Liver (tissue), 3 donors: ENCODE data around the gene LIPC.

Experiments
- ATF3 ChIP-seq: IDR thresholded peaks from 2 replicates; pipeline ENCODE4 v1.6.1; 2016; ENCODE audit warnings: antibody characterized with exemption
- CTCF ChIP-seq: fragments of 150-350 bp; IDR thresholded peaks from 2 replicates; pipeline ENCODE4 v1.5.1; 2017; ENCODE audit warnings: improper control_type of control experiment, low read depth, low read length; ENCODE audit not compliant: missing input control
- FOXA1 ChIP-seq: IDR thresholded peaks from 2 replicates; pipeline ENCODE4 v1.6.1; 2016; ENCODE audit warnings: antibody characterized with exemption
- GABPA ChIP-seq, 2 donors: IDR thresholded peaks in 1 of 2; conservative IDR thresholded peaks in 1 of 2; 2 replicates each; pipeline ENCODE4 v1.6.1; 2016; ENCODE audit warnings: antibody characterized with exemption in 2 of 2, mild to moderate bottlenecking in 1 of 2, moderate library complexity in 1 of 2
- HNF4G ChIP-seq: IDR thresholded peaks from 2 replicates; pipeline ENCODE4 v1.6.1; 2016; ENCODE audit warnings: antibody characterized with exemption
- MAX ChIP-seq: IDR thresholded peaks from 2 replicates; pipeline ENCODE4 v1.6.1; 2016; ENCODE audit warnings: antibody characterized with exemption
- RAD21 ChIP-seq, 2 donors: IDR thresholded peaks; 2 replicates each; pipeline ENCODE4 v1.6.1; 2016; ENCODE audit warnings: antibody characterized with exemption in 2 of 2, mild to moderate bottlenecking in 2 of 2
- RXRA ChIP-seq, 2 donors: IDR thresholded peaks; 2 replicates each; pipeline ENCODE4 v1.6.1; 2017 to 2018; ENCODE audit warnings: antibody characterized with exemption in 2 of 2, mild to moderate bottlenecking in 1 of 2
- SP1 ChIP-seq: IDR thresholded peaks from 2 replicates; pipeline ENCODE4 v1.6.1; 2018; ENCODE audit warnings: antibody characterized with exemption, mild to moderate bottlenecking
- TAF1 ChIP-seq: conservative IDR thresholded peaks from 2 replicates; pipeline ENCODE4 v1.6.1; 2016; ENCODE audit warnings: antibody characterized with exemption, mild to moderate bottlenecking
- TF ChIP-seq, protein P1 (sequence below): IDR thresholded peaks from 2 replicates; pipeline ENCODE4 v1.6.1; 2016; ENCODE audit warnings: antibody characterized with exemption, mild to moderate bottlenecking
- TF ChIP-seq, protein P2 (sequence below): IDR thresholded peaks from 2 replicates; pipeline ENCODE4 v1.6.1; 2016; ENCODE audit warnings: antibody characterized with exemption
- donor health status: healthy.
- donor health status: healthy.

DNA sequence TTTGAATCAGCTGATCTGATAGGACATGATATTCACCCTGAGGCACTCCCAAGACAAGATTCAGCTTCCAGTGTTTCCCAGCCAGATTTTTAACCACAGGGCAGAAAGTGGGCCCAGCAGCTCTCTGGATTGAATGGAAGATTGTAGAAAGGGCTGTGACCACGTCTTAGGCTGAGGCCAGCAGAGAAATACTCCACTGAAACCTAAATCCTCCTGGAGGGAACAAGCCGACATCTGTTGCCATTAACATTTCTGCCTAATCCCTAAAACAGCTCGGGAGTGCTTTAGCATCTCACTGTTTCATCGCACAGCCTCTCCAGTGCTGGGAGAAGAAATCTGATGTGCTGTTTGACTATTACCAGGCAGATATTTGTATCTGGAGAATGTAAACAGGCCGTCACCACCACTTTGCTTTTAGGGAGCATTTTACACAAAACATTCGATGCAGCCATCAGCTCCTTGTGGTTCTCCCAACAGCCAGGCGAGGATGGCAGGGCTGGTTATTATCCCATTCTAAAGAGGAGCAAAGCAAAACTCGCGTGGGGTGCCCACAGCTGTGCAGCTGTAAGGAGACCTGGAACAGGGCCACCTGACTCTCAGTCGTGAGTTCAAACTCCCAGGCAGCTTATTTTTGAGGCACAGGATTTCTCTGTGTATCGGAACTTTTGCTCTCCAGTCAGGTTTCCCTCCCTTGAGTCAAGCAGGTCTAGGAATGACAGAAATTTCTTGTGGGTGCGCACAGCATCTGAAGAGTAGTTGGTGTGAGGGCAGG is 117.4 kb downstream of the LIPC start:
- TF ChIP-seq CTCF (no peak), GABPA (IDR thresholded peaks at IDR 0.05 in 1 of 2, conservative IDR thresholded peaks at IDR 0.05 in 1 of 2) (no peak), SP1 (no peak), HNF4G (no peak), RAD21 (IDR thresholded peaks at IDR 0.05) (no peak), ATF3 (no peak), RXRA (IDR thresholded peaks at IDR 0.05) (no peak), FOXA1 (no peak), TAF1 (no peak), MAX (no peak)
- TF ChIP-seq, protein P1, sequence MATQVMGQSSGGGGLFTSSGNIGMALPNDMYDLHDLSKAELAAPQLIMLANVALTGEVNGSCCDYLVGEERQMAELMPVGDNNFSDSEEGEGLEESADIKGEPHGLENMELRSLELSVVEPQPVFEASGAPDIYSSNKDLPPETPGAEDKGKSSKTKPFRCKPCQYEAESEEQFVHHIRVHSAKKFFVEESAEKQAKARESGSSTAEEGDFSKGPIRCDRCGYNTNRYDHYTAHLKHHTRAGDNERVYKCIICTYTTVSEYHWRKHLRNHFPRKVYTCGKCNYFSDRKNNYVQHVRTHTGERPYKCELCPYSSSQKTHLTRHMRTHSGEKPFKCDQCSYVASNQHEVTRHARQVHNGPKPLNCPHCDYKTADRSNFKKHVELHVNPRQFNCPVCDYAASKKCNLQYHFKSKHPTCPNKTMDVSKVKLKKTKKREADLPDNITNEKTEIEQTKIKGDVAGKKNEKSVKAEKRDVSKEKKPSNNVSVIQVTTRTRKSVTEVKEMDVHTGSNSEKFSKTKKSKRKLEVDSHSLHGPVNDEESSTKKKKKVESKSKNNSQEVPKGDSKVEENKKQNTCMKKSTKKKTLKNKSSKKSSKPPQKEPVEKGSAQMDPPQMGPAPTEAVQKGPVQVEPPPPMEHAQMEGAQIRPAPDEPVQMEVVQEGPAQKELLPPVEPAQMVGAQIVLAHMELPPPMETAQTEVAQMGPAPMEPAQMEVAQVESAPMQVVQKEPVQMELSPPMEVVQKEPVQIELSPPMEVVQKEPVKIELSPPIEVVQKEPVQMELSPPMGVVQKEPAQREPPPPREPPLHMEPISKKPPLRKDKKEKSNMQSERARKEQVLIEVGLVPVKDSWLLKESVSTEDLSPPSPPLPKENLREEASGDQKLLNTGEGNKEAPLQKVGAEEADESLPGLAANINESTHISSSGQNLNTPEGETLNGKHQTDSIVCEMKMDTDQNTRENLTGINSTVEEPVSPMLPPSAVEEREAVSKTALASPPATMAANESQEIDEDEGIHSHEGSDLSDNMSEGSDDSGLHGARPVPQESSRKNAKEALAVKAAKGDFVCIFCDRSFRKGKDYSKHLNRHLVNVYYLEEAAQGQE, result no peak
- TF ChIP-seq, protein P2, sequence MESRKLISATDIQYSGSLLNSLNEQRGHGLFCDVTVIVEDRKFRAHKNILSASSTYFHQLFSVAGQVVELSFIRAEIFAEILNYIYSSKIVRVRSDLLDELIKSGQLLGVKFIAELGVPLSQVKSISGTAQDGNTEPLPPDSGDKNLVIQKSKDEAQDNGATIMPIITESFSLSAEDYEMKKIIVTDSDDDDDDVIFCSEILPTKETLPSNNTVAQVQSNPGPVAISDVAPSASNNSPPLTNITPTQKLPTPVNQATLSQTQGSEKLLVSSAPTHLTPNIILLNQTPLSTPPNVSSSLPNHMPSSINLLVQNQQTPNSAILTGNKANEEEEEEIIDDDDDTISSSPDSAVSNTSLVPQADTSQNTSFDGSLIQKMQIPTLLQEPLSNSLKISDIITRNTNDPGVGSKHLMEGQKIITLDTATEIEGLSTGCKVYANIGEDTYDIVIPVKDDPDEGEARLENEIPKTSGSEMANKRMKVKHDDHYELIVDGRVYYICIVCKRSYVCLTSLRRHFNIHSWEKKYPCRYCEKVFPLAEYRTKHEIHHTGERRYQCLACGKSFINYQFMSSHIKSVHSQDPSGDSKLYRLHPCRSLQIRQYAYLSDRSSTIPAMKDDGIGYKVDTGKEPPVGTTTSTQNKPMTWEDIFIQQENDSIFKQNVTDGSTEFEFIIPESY, result no peak
